MM.1S (cell line): ENCODE results near the gene CEP72.

Experiments
- EZH2 ChIP-seq: fragments of 300-600 bp; sonication (generic); optimal IDR thresholded peaks from 2 replicates; pipeline ENCODE3; 2017; ENCODE audit warnings: low read depth, mild to moderate bottlenecking, antibody characterized with exemption, low read length, mixed read lengths
- EZH2phosphoT487 ChIP-seq: fragments of 300-600 bp; sonication (generic); IDR thresholded peaks from 2 replicates; pipeline ENCODE4 v1.6.1; 2018; ENCODE audit warnings: antibody characterized with exemption, low read length
- TF ChIP-seq, protein P1 (sequence below): fragments of 300-600 bp; sonication (generic); IDR thresholded peaks from 2 replicates; pipeline ENCODE4 v1.5.1; 2016; ENCODE audit warnings: antibody characterized with exemption, low read length, mixed read lengths

DNA sequence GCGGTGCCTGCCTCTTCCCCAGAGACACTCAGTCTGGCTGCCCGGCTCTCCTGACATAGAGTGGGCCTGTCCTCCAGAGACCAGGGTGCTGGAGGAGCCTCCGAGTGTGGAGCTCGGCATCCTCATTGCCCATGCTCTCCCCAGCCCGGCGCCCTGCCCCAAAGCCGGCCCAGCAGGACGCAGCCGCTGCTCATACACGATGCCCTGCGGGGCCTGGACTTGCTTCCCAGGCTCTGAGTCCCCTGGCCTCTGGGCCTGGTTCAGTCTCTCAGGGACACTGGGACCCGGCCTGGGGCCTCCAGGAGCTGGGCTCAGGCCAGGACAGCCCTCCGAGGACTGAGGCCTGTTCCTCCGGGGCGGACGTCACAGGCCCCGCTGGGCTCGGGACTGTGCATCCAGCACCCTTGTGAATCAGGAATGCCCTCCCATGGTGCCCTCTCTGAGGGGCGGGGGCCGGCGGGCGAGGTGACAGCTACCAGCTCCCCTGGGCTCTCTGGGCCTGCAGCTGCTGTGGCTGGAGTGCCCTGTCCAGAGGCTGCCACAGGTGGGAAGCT lies 57.8 kb downstream of the CEP72 start:
- TF ChIP-seq, protein P1, sequence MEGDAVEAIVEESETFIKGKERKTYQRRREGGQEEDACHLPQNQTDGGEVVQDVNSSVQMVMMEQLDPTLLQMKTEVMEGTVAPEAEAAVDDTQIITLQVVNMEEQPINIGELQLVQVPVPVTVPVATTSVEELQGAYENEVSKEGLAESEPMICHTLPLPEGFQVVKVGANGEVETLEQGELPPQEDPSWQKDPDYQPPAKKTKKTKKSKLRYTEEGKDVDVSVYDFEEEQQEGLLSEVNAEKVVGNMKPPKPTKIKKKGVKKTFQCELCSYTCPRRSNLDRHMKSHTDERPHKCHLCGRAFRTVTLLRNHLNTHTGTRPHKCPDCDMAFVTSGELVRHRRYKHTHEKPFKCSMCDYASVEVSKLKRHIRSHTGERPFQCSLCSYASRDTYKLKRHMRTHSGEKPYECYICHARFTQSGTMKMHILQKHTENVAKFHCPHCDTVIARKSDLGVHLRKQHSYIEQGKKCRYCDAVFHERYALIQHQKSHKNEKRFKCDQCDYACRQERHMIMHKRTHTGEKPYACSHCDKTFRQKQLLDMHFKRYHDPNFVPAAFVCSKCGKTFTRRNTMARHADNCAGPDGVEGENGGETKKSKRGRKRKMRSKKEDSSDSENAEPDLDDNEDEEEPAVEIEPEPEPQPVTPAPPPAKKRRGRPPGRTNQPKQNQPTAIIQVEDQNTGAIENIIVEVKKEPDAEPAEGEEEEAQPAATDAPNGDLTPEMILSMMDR, result no peak
- no peak for TF ChIP-seq EZH2
- TF ChIP-seq EZH2phosphoT487, result no peak
